ENCODE data around the gene UBL4B. TPM values are rescaled to one million over a fixed set of nuclear protein-coding genes. Genes with fewer than 3 reads are reported as not detected.

The UBL4B gene
- polyA plus RNA-seq, 6 donors from 2014 or later = not detected

- H3K27me3 Mint-ChIP-seq = peaks cover 16 to 61% (median 39%) of the 10 kb centered on the region in 3 donors
- ATAC-seq (ENCODE audit: low read depth in 2 of 2) = no peak
Measured at GRCh38 chr1:110089561-110090275, 22.5 kb upstream of the UBL4B start.

GRCh38 chr1:110091381-110091780 lies 20.9 kb upstream of the UBL4B start:
- ATAC-seq (ENCODE audit: low read depth in 2 of 2) (no peak), DNase-seq (no peak)
- no peaks in the 10 kb centered on the region for H3K36me3 Mint-ChIP-seq
- no peaks in the 10 kb centered on the region for H3K9me3 Mint-ChIP-seq
- H3K27ac Mint-ChIP-seq = no peak overlapping the region
- H3K27me3 Mint-ChIP-seq = peaks cover 5 to 57% (median 36%) of the 10 kb centered on the region in 3 donors
- H3K4me1 Mint-ChIP-seq = peaks cover 2 to 14% (median 7%) of the 10 kb centered on the region in 3 donors
- no peak overlapping the region for H3K4me3 Mint-ChIP-seq

More at GRCh38 chr1:110089561-110090275, 22.5 kb upstream of the UBL4B start:
- no peak overlapping the region for H3K27ac Mint-ChIP-seq
- no peak for DNase-seq
- H3K4me1 Mint-ChIP-seq = peaks cover 8 to 14% (median 9%) of the 10 kb centered on the region in 3 donors
- no peaks in the 10 kb centered on the region for H3K9me3 Mint-ChIP-seq
- no peak overlapping the region for H3K4me3 Mint-ChIP-seq
- H3K36me3 Mint-ChIP-seq = no peaks in the 10 kb centered on the region

DNA sequence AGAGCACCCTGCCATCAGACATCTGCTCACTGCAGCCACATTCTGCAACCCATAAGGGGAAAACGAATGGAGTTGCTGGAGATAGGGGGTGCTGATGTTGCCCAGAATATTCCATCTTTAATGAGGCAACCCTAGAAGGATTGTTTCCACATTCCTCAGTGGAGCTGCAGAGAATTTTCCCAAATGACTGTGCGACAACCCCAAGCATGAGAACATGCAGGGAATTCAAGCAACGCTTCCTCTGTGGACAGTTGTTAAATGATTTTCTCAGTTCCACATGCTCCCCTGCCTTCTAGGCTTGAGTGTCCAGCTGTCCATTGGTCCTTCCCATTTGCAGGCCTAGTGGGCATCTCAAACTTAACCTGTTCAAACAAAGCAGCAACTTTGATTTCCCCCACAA lies 20.5 kb upstream of the UBL4B start:
- H3K9me3 Mint-ChIP-seq = no peaks in the 10 kb centered on the region
- H3K4me1 Mint-ChIP-seq = peaks cover 2 to 14% (median 7%) of the 10 kb centered on the region in 3 donors
- peaks cover under 1 to 57% (median 36%) of the 10 kb centered on the region in 3 donors for H3K27me3 Mint-ChIP-seq
- ATAC-seq (ENCODE audit: low read depth in 2 of 2) = no peak
- DNase-seq = no peak
- H3K4me3 Mint-ChIP-seq = no peak overlapping the region
- H3K36me3 Mint-ChIP-seq = no peaks in the 10 kb centered on the region
- no peak overlapping the region for H3K27ac Mint-ChIP-seq

- Mint-ChIP-seq H3K4me3 (no peak overlapping the region), H3K36me3 (no peaks in the 10 kb centered on the region), H3K9me3 (no peaks in the 10 kb centered on the region), H3K27me3 (peaks cover 0 to 51% (median 33%) of the 10 kb centered on the region in 3 donors), H3K27ac (no peak overlapping the region), H3K4me1 (peaks cover under 1 to 11% (median 5%) of the 10 kb centered on the region in 3 donors)
- DNase-seq (no peak), ATAC-seq (ENCODE audit: low read depth in 2 of 2) (no peak)
Measured at GRCh38 chr1:110092991-110093390, 19.3 kb upstream of the UBL4B start.

- Mint-ChIP-seq H3K4me3 (no peak overlapping the region), H3K27me3 (peaks cover 0 to 41% (median 35%) of the 10 kb centered on the region in 3 donors), H3K27ac (peak overlapping the region in 2 of 6 donors; percentile 61 to 81), H3K4me1 (peaks cover 0 to 9% (median 4%) of the 10 kb centered on the region in 3 donors), H3K9me3 (no peaks in the 10 kb centered on the region), H3K36me3 (no peaks in the 10 kb centered on the region)
- ATAC-seq (ENCODE audit: low read depth in 2 of 2) (no peak), DNase-seq (no peak)
Measured at GRCh38 chr1:110094931-110095654, 17.1 kb upstream of the UBL4B start.

DNA sequence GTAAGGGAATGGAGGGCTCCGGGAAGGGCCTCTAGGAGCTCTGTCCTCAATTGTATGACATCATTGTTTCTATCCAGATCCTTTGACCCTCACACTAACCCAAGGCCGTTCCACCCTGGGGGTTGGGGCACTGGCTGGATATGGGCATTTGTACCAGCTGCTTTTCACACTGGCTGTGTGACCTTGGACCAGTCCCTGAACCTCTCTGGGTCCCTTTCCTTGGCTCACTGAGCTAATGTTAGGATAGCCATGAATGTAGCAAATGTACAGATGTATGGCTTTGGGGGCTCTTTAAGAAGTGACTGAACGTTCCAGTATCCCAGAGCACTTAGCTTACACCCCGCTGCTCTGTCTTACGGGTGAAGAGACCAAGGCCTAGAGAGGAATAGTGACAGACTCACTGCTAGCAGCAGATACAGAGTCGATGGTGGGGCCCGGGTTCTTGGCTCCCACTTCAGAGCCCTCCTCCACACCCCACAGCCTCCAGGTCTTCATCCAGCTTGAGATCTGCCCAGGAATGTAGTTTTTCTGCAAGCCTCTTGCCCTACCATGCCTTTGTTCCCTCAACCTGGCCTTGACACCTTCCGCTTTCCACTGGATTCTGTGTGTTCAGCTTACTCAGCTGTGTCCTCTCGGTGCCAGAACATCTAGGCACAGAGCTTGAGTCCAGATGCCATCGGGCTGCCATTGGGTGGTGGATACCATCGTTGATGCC lies 14.6 kb upstream of the UBL4B start:
- no peaks in the 10 kb centered on the region for H3K36me3 Mint-ChIP-seq
- DNase-seq (no peak), ATAC-seq (ENCODE audit: low read depth in 2 of 2) (no peak)
- no peak overlapping the region for H3K27ac Mint-ChIP-seq
- no peak overlapping the region for H3K4me3 Mint-ChIP-seq
- peaks cover 15 to 35% (median 16%) of the 10 kb centered on the region in 3 donors for H3K4me1 Mint-ChIP-seq
- H3K9me3 Mint-ChIP-seq = no peaks in the 10 kb centered on the region
- H3K27me3 Mint-ChIP-seq = peaks cover 0 to 34% (median 32%) of the 10 kb centered on the region in 3 donors

DNA sequence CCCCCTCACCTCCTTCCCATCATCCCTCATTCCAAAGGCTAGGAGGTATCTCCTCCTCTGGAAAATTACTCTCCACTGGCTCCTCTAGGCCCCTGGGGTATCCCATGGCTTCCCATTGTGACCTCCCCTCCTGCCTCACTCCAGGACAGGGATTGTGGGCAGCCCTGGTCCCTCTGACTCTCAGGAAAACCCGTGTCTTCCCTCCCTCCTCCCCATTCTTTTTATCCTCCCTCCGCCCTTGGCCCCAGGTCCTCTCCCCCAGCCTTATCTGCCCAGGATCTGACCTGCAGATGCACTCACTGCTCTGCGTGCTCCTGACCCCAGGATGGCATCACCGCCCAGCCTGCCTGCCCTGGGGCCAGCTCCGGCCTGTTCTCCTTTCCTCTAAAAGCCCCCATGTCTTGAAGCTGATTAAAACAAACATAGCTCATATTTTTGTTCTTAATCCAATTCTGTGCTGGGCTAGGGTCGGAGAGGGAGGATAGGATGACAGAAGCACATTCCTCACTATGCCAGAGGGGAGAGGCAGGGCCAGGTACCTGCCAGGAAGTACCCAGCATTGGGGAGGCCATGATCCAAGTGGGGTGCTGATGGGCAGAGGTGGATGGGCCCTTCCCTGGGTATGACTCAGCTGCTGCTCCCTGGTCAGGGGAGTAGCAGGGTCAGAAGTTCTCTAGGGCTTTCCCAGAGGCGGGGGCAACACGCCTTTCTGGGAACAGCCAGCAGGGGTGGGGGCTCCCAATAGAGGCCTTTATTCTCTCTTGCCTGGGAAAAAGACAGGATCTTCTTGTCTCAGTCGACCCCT lies 13.8 kb upstream of the UBL4B start:
- DNase-seq (no peak), ATAC-seq (ENCODE audit: low read depth in 2 of 2) (no peak)
- peaks cover 0 to 34% (median 31%) of the 10 kb centered on the region in 3 donors for H3K27me3 Mint-ChIP-seq
- peaks cover 18 to 43% (median 23%) of the 10 kb centered on the region in 3 donors for H3K4me1 Mint-ChIP-seq
- no peaks in the 10 kb centered on the region for H3K36me3 Mint-ChIP-seq
- no peak overlapping the region for H3K27ac Mint-ChIP-seq
- no peak overlapping the region for H3K4me3 Mint-ChIP-seq
- H3K9me3 Mint-ChIP-seq = no peaks in the 10 kb centered on the region

DNA sequence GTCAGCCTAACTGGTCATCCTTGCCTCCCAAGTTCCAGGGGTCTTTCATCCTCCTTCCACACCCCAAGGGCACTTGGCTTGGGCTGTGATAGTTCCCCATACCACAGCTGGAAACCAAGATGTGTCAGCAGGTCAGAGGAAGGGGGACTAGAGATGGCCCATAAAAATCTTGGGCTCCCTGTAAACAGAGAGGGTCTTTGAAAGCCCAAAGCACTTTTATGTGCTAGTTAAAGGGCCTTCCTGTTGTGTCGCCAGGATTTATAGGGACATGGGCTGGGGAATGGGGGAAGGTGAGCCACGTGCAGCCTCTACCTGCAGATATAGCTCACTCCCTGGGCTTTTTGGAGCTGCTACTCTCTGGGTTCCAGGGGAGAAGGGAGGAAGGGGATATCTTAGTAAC lies 11.9 kb upstream of the UBL4B start:
- H3K4me3 Mint-ChIP-seq = peak overlapping the region in 2 of 8 donors; percentile 2 to 39
- H3K4me1 Mint-ChIP-seq = peaks cover 20 to 57% (median 26%) of the 10 kb centered on the region in 3 donors
- H3K27ac Mint-ChIP-seq = peak overlapping the region in 1 of 6 donors; percentile 49
- H3K27me3 Mint-ChIP-seq = peaks cover 0 to 28% (median 23%) of the 10 kb centered on the region in 3 donors
- no peaks in the 10 kb centered on the region for H3K36me3 Mint-ChIP-seq
- no peak for ATAC-seq (ENCODE audit: low read depth in 2 of 2)
- H3K9me3 Mint-ChIP-seq = no peaks in the 10 kb centered on the region
- no peak for DNase-seq

GRCh38 chr1:110102081-110102480 lies 10.2 kb upstream of the UBL4B start:
- Mint-ChIP-seq H3K4me3 (peak overlapping the region in 7 of 8 donors; percentile 35 to 87 (median 74)), H3K36me3 (no peaks in the 10 kb centered on the region), H3K27ac (peak overlapping the region; percentile 1 to 88 (median 72)), H3K4me1 (peaks cover 20 to 61% (median 32%) of the 10 kb centered on the region in 3 donors), H3K9me3 (no peaks in the 10 kb centered on the region), H3K27me3 (peaks cover 0 to 13% (median 10%) of the 10 kb centered on the region in 3 donors)
- ATAC-seq (ENCODE audit: low read depth in 2 of 2) = peak; percentile 71 to 75
- peak; percentile 19 for DNase-seq

DNA sequence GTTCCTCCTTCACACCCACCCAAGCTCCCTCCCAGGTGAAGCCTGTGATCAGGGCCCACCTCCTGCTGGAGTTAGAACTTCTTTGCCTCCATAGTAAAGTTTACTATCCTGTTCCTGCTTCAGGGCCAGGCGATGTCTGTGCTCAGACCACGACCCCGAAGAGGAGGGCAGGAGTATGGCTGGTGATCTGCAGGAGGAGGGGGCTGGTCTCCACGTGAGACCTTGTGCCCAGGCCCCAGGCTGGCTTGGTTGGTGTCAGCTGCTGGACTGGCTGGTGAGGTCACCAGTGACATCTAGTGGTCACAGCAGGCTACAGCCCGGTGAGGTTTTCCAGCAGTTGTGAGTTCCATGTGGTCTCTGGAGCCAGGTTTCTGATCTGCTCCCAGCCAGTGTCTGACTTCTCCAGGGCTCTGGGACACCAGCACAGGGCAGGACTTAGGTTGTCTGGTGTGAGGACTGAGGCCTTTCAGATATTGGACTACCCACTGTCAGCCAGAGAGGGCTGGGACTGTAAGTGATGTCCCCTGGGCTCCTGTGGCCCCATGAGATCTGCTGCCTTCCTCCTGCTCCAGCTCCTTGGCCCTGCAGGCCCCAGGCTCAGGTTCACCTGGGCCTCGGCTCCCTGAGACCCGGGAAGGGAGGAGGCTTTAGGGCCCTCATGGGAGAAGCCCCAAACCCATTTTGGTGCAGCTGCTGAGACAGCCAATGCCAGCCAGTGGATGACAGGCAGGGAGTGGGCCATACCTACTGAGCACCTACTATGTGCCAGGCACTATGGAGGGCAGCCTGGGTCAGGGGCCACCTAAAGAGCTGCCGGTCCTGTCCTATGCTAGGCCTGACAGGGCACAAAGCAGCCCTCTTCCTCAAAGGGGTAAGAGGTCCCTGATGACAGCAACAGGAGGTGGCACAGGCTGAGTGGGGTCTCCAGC lies 6.0 kb upstream of the UBL4B start:
- peak overlapping the region in 3 of 6 donors; percentile 13 to 70 (median 44) for H3K27ac Mint-ChIP-seq
- H3K9me3 Mint-ChIP-seq = no peaks in the 10 kb centered on the region
- no peaks in the 10 kb centered on the region for H3K36me3 Mint-ChIP-seq
- H3K4me3 Mint-ChIP-seq = peak overlapping the region in 1 of 8 donors; percentile 21
- ATAC-seq (ENCODE audit: low read depth in 2 of 2) (peak; percentile 69 to 82), DNase-seq (peak; percentile 61)
- peaks cover 16 to 40% (median 30%) of the 10 kb centered on the region in 3 donors for H3K4me1 Mint-ChIP-seq
- H3K27me3 Mint-ChIP-seq = peaks cover 9 to 34% (median 31%) of the 10 kb centered on the region in 3 donors

DNA sequence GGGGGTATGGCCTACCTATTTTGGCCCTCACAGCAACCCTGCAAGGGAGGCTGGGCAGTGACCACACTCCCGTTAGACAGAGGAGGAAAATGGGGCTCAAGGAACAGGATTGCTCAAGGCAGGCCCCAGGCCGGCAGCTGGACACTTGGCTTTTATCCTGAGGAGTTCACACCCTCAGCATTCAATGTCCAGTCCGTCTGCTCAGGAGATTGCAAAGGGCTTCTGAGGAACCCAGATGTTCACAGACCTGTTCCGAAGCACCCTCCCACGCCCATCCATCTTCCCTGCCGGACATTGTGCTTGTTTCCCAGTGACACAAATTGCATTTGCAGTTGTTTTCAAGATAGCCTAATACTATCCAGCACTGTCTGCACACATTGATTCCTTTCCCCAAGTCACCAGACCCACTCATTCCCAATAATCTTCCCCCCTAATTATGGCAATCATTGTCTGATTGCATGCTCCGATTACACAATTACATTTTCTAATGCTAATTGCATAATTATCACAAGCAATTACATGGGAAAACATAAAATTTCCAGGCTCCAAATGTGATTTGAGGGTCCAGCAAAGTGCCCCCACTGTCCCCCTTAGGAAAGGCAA lies 4.3 kb upstream of the UBL4B start:
- peaks cover 4 to 23% (median 13%) of the 10 kb centered on the region in 3 donors for H3K4me1 Mint-ChIP-seq
- H3K27ac Mint-ChIP-seq = no peak overlapping the region
- ATAC-seq (ENCODE audit: low read depth in 2 of 2) (no peak), DNase-seq (no peak)
- peaks cover 9 to 50% (median 39%) of the 10 kb centered on the region in 3 donors for H3K27me3 Mint-ChIP-seq
- no peaks in the 10 kb centered on the region for H3K9me3 Mint-ChIP-seq
- no peak overlapping the region for H3K4me3 Mint-ChIP-seq
- no peaks in the 10 kb centered on the region for H3K36me3 Mint-ChIP-seq

All from naive B cell (primary cell).